ENCODE data around the gene DUSP11.
"Not testable (repeated sequence)": the region's sequence is repeated elsewhere in the genome, so short reads cannot be mapped to it uniquely, and the experiment has no call there.

- TF ChIP-seq CTCF (conservative IDR thresholded peaks at IDR 0.05; ENCODE audit: low read length); EZH2phosphoT487 (IDR thresholded peaks at IDR 0.05; ENCODE audit: borderline replicate concordance, low read depth, low read length): not testable (repeated sequence)
These were observed 53.2 kb downstream of the DUSP11 start for GRCh38 chr2:73726657-73727056.

All from OCI-LY7 (cell line).